HepG2 (cell line): ENCODE results near the gene SOSTDC1. TPM values are rescaled to one million over a fixed set of nuclear protein-coding genes. Genes with fewer than 3 reads are reported as not detected.

Experiments
- DBP ChIP-seq: sonication (generic); formaldehyde crosslinking; IDR thresholded peaks from 2 replicates; pipeline ENCODE4 v1.4.0; 2020; ENCODE audit warnings: missing genetic modification reagents; ENCODE audit errors: not compliant biosample characterization
- DNMT1 ChIP-seq: sonication (generic); formaldehyde crosslinking; IDR thresholded peaks from 2 replicates; pipeline ENCODE4 v1.5.1; 2020; ENCODE audit warnings: mild to moderate bottlenecking, missing genetic modification reagents
- FOSL1 ChIP-seq: sonication (generic); formaldehyde crosslinking; IDR thresholded peaks from 2 replicates; pipeline ENCODE4 v1.9.0; 2021; ENCODE audit warnings: missing genetic modification reagents, borderline replicate concordance
- FOSL2 ChIP-seq: sonication (generic); formaldehyde crosslinking; IDR thresholded peaks from 2 replicates; pipeline ENCODE4 v1.4.0; 2020; ENCODE audit warnings: missing genetic modification reagents
- FOXP1 ChIP-seq, 2 experiments: fragments of 450-650 bp in 1 of 2; IDR thresholded peaks; 2 replicates each; pipeline ENCODE4 v1.6.1; 2017 to 2018; ENCODE audit warnings: antibody characterized with exemption in 1 of 2
- GATAD2A ChIP-seq: IDR thresholded peaks from 2 replicates; pipeline ENCODE4 v1.6.1; 2016
- HMG20A ChIP-seq: IDR thresholded peaks from 2 replicates; pipeline ENCODE4 v1.6.1; 2016; ENCODE audit warnings: borderline replicate concordance
- JUNB ChIP-seq: sonication (generic); formaldehyde crosslinking; IDR thresholded peaks from 2 replicates; pipeline ENCODE4 v1.8.0; 2022; ENCODE audit warnings: missing genetic modification reagents, mild to moderate bottlenecking, borderline replicate concordance
- JUND ChIP-seq: sonication (generic); formaldehyde crosslinking; IDR thresholded peaks from 2 replicates; pipeline ENCODE4 v1.8.0; 2022; ENCODE audit warnings: mild to moderate bottlenecking, missing genetic modification reagents
- KDM6A ChIP-seq: IDR thresholded peaks from 2 replicates; pipeline ENCODE4 v1.6.1; 2016; ENCODE audit warnings: low read depth
- REL ChIP-seq: sonication (generic); formaldehyde crosslinking; conservative IDR thresholded peaks from 2 replicates; pipeline ENCODE4 v1.8.0; 2022; ENCODE audit warnings: mild to moderate bottlenecking, missing genetic modification reagents, moderate library complexity
- SIX4 ChIP-seq: sonication (generic); formaldehyde crosslinking; IDR thresholded peaks from 2 replicates; pipeline ENCODE4 v1.4.0; 2020; ENCODE audit warnings: missing genetic modification reagents
- SKI ChIP-seq: fragments of 450-650 bp; IDR thresholded peaks from one replicate; pipeline ENCODE4 v1.6.1; 2018; ENCODE audit warnings: mild to moderate bottlenecking; ENCODE audit not compliant: partially characterized antibody
- SMARCE1 ChIP-seq: fragments of 450-650 bp; IDR thresholded peaks from 2 replicates; pipeline ENCODE4 v1.6.1; 2017; ENCODE audit warnings: borderline replicate concordance
- SOX5 ChIP-seq: IDR thresholded peaks from 2 replicates; pipeline ENCODE4 v1.6.1; 2016; ENCODE audit warnings: borderline replicate concordance
- STAT5B ChIP-seq: sonication (generic); formaldehyde crosslinking; IDR thresholded peaks from 2 replicates; pipeline ENCODE4 v1.4.0; 2020; ENCODE audit warnings: missing genetic modification reagents
- TAF1 ChIP-seq: sonication (generic); formaldehyde crosslinking; IDR thresholded peaks from 2 replicates; pipeline ENCODE4 v1.4.0; 2020; ENCODE audit warnings: missing genetic modification reagents
- ZNF251 ChIP-seq: sonication (generic); formaldehyde crosslinking; IDR thresholded peaks from 2 replicates; pipeline ENCODE4 v1.9.0; 2021; ENCODE audit warnings: mild to moderate bottlenecking, missing genetic modification reagents
- ZNF431 ChIP-seq: sonication (generic); formaldehyde crosslinking; IDR thresholded peaks from 2 replicates; pipeline ENCODE4 v1.9.0; 2022; ENCODE audit warnings: missing genetic modification reagents, low read depth, mild to moderate bottlenecking, borderline replicate concordance
- ZNF549 ChIP-seq: sonication (generic); formaldehyde crosslinking; IDR thresholded peaks from 2 replicates; pipeline ENCODE4 v1.5.0; 2020; ENCODE audit warnings: missing genetic modification reagents
- ZNF558 ChIP-seq: sonication (generic); formaldehyde crosslinking; IDR thresholded peaks from 2 replicates; pipeline ENCODE4 v1.9.0; 2022; ENCODE audit warnings: mild to moderate bottlenecking, missing genetic modification reagents, borderline replicate concordance
- ZNF567 ChIP-seq: sonication (generic); formaldehyde crosslinking; IDR thresholded peaks from 2 replicates; pipeline ENCODE4 v1.8.1; 2023; ENCODE audit warnings: mild to moderate bottlenecking, missing genetic modification reagents, borderline replicate concordance
- ZNF598 ChIP-seq: sonication (generic); formaldehyde crosslinking; IDR thresholded peaks from 2 replicates; pipeline ENCODE4 v1.5.1; 2020; ENCODE audit warnings: mild to moderate bottlenecking, missing genetic modification reagents, borderline replicate concordance
- ZNF766 ChIP-seq: sonication (generic); formaldehyde crosslinking; IDR thresholded peaks from 2 replicates; pipeline ENCODE4 v1.5.0; 2020; ENCODE audit warnings: missing genetic modification reagents, borderline replicate concordance
- ZNF879 ChIP-seq: sonication (generic); formaldehyde crosslinking; IDR thresholded peaks from 2 replicates; pipeline ENCODE4 v1.8.1; 2023; ENCODE audit warnings: missing genetic modification reagents
- polyA plus RNA-seq, 8 experiments: library from polyadenylated mRNA; depleted of rRNA in 3 of 8; stranded (reverse) in 7 of 8; unstranded in 1 of 8; fragments of >200 nt; fragmentation: Illumina TruSeq in 4 of 8; extraction: Trizol in 4 of 8; gene quantifications; 2 replicates each; pipeline versions ENCODE4 v1.2.1 to v1.2.3, GENCODE V29; 2011 to 2016; ENCODE audit warnings: low read depth in 4 of 8, missing spikeins in 1 of 8, mixed read lengths in 1 of 8; ENCODE audit not compliant: insufficient read depth in 1 of 8
- total RNA-seq, 5 experiments: library from RNA; depleted of rRNA; stranded (reverse); fragments of >200 nt; fragmentation: Illumina TruSeq; extraction: Trizol; gene quantifications; 2 replicates each; pipeline ENCODE4 v1.2.3, GENCODE V29; 2016; ENCODE audit warnings: low read depth in 1 of 5
- TF ChIP-seq, protein P1 (sequence below): sonication (generic); formaldehyde crosslinking; IDR thresholded peaks from 2 replicates; pipeline ENCODE4 v1.8.0; 2022; ENCODE audit warnings: low read depth, missing genetic modification reagents
- TF ChIP-seq, protein P2 (sequence below): IDR thresholded peaks from 2 replicates; pipeline ENCODE4 v1.4.0; 2020; ENCODE audit warnings: mild to moderate bottlenecking, missing genetic modification reagents

The SOSTDC1 gene
- total and polyA plus RNA-seq, 2 of the 13 experiments (the other 11 are each of a cell fraction or from before 2014, with no cell fraction given): not detected

GRCh38 chr7:16484453-16485158 is 19.1 kb upstream of the SOSTDC1 start (continued):
- TF ChIP-seq SMARCE1 (no peak), GATAD2A (CRISPR knock-in tag) (peak; percentile 67), FOSL2 (CRISPR knock-in tag) (peak; percentile 89), JUNB (CRISPR knock-in tag) (peak; percentile 61; the same call in 1 of the 2 replicates), ZNF598 (no peak), ZNF558 (CRISPR knock-in tag) (no peak), HMG20A (CRISPR knock-in tag) (peak; percentile 68; the same call in 1 of the 2 replicates), SIX4 (CRISPR knock-in tag) (peak; percentile 97), ZNF766 (CRISPR knock-in tag) (no peak), ZNF251 (no peak), JUND (CRISPR knock-in tag) (0 out of 2 replicates have a peak, but pooled peaks have one; percentile 13), ZNF567 (CRISPR knock-in tag) (no peak), KDM6A (CRISPR knock-in tag) (no peak), DNMT1 (CRISPR knock-in tag) (no peak), SOX5 (CRISPR knock-in tag) (peak; percentile 86), STAT5B (CRISPR knock-in tag) (no peak), FOXP1 (IDR thresholded peaks at IDR 0.05) (no peak), FOXP1 (CRISPR knock-in tag; IDR thresholded peaks at IDR 0.05) (peak; percentile 19; the same call in 1 of the 2 replicates), ZNF879 (CRISPR knock-in tag) (no peak), ZNF431 (CRISPR knock-in tag) (no peak), ZNF549 (no peak), DBP (no peak), REL (no peak), FOSL1 (CRISPR knock-in tag) (peak; percentile 51; the same call in 1 of the 2 replicates), SKI (peak; percentile 24), TAF1 (CRISPR knock-in tag) (no peak)
- TF ChIP-seq, protein P1, sequence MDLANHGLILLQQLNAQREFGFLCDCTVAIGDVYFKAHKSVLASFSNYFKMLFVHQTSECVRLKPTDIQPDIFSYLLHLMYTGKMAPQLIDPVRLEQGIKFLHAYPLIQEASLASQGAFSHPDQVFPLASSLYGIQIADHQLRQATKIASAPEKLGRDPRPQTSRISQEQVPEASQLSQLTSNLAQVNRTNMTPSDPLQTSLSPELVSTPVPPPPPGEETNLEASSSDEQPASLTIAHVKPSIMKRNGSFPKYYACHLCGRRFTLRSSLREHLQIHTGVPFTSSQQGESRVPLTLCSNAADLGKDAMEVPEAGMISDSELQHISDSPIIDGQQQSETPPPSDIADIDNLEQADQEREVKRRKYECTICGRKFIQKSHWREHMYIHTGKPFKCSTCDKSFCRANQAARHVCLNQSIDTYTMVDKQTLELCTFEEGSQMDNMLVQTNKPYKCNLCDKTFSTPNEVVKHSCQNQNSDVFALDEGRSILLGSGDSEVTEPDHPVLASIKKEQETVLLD (CRISPR knock-in tag): no peak
- TF ChIP-seq, protein P2, sequence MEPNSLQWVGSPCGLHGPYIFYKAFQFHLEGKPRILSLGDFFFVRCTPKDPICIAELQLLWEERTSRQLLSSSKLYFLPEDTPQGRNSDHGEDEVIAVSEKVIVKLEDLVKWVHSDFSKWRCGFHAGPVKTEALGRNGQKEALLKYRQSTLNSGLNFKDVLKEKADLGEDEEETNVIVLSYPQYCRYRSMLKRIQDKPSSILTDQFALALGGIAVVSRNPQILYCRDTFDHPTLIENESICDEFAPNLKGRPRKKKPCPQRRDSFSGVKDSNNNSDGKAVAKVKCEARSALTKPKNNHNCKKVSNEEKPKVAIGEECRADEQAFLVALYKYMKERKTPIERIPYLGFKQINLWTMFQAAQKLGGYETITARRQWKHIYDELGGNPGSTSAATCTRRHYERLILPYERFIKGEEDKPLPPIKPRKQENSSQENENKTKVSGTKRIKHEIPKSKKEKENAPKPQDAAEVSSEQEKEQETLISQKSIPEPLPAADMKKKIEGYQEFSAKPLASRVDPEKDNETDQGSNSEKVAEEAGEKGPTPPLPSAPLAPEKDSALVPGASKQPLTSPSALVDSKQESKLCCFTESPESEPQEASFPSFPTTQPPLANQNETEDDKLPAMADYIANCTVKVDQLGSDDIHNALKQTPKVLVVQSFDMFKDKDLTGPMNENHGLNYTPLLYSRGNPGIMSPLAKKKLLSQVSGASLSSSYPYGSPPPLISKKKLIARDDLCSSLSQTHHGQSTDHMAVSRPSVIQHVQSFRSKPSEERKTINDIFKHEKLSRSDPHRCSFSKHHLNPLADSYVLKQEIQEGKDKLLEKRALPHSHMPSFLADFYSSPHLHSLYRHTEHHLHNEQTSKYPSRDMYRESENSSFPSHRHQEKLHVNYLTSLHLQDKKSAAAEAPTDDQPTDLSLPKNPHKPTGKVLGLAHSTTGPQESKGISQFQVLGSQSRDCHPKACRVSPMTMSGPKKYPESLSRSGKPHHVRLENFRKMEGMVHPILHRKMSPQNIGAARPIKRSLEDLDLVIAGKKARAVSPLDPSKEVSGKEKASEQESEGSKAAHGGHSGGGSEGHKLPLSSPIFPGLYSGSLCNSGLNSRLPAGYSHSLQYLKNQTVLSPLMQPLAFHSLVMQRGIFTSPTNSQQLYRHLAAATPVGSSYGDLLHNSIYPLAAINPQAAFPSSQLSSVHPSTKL (CRISPR knock-in tag): peak; percentile 65; the same call in 1 of the 2 replicates
